SW 1271 (cell line): ENCODE results near the gene GPX1.
"Not testable (repeated sequence)": the region's sequence is repeated elsewhere in the genome, so short reads cannot be mapped to it uniquely, and the experiment has no call there.

Source experiments
- DNase-seq, 2 experiments: peaks; one replicate each; lab custom pipeline; 2025; lab: John Stamatoyannopoulos, UW

GPX1 gene

DNA sequence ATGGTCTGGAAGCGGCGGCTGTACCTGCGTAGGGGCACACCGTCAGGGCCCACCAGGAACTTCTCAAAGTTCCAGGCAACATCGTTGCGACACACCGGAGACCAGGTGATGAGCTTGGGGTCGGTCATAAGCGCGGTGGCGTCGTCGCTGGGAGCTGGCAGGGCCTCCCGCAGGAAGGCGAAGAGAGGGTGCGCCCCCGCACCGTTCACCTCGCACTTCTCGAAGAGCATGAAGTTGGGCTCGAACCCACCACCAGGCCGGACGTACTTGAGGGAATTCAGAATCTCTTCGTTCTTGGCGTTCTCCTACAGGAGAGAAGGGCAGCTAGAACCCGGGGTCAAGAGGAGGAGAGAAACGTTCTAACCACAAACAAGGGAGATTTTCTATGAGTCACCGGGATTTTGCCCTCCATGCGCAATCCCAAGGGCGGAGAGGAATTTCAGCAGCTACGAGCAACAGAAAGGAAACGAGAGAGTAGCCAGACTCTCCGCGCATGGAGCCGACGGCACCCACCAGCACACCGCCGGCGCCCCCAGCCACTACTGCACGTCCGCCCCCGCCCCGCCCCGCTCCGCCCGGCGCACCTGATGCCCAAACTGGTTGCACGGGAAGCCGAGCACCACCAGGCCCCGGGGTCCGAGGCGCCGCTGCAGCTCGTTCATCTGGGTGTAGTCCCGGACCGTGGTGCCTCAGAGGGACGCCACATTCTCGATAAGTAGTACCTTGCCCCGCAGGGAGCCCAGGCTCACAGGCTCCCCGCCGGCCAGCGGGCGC, 523 bp downstream of the GPX1 start:
- peak in 1 of 2 experiments; percentile 45 for DNase-seq

DNA sequence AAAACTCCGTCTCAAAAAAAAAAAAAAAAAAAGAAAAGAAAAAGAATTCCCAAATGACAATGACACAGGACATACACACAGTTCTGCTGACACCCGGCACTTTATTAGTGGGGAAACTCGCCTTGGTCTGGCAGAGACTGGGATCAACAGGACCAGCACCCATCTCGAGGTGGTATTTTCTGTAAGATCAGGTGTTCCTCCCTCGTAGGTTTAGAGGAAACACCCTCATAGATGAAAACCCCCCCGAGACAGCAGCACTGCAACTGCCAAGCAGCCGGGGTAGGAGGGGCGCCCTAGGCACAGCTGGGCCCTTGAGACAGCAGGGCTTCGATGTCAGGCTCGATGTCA, 1.1 kb downstream of the GPX1 start:
- DNase-seq: not testable (repeated sequence)

DNA sequence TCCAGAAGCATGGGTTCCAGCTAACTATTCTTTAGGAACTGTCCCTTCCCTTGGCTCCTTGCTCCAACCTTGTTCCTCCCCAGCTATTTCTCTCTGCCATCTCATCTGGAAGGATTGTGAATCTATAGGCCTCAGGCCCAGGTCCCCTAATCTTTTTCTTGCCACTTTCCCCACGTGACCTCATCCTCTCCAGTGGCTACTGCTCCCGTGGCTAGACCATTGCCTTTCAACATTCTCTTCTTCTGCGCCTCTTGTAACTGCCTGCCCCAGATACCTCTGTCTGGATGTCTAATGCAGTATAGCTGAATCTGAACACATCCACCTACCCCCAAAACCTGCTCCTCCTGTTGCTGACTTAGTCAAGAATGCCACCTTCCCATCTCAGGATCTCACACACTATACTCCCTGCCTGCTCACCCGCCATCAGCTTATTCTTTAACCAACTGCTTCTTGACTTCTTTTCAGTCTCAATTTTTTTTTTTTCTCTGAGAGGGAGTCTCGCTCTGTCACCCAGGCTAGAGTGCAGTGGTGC, 5.2 kb downstream of the GPX1 start:
- DNase-seq: no peak

DNA sequence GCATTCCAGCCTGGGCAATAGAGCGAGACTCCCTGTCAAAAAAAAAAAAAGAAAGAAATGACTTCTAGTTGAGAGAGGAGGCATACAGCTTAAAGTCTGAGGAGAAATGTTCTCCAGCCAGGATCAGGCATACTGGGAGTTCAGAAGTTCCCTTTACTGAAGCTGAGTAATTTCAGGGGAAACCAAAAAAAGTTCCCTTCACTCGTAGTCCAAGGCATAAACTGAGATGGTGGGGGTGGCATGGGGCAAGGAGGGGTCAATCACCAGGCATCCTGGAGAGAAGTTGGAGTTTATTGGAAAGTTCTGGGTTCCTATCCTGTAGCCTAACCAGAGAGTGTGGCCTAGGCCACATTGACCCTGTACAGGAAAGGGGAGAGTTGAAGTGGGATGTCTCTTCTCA, 5.9 kb downstream of the GPX1 start:
- no peak for DNase-seq

DNA sequence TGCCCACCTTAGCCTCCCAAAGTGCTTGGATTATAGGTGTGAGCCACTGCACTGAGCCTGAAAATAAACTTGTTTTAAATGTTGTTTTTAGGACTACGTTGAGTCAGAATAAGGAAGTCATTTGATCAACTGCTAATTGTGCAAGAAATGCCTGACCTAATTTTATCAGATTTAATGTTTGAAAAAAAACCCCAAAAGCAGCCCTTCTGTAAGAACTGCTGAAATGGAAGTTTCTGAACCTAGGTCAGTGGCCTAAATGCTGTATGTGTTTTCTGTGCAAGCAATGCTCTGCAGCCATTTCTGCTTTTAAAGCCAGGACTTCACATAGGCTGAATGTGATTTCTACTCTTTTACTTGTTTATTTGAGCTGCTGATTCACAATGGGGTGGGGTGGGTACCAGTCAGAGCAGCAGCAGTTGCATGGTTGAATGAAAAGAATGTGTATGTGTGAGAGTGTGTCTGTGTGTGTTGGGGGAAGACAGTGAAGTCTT, 6.6 kb downstream of the GPX1 start:
- no peak for DNase-seq

DNA sequence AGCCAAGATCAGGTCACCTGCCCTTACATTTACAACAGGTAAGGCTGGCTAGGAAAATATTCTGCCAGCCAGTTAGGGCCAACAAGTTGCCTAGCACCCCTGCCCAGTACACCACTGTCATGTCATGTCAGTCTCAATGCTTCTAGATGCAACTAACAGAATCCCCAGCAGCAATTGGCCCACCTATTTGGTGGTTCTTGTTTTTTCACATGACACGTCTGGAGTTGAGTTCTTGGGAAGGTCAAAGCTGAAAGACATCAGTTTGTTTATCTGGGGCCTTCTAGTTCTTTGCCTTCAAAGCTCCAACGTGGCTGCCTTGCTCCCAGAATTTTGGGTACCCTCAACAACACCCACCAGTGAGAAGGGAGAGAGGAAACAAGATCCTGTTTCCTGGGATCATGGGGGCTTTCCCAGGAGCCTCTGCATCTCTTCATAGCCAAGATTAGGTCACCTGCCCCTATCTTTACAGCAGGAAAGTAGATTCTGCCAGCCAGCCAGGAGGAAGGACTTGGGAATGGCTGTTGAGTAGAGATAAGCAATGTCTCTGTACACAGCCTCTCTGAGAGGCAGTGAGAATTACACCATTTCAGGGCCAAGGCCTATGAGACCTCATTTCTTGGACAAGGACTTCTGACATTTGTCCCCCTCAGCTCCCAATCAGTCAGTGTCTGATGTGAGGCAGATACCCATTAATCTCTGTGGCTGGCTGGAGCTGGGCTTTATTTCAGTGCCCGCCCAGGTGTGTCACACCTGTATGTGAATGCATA, 8.6 kb downstream of the GPX1 start:
- no peak for DNase-seq

DNA sequence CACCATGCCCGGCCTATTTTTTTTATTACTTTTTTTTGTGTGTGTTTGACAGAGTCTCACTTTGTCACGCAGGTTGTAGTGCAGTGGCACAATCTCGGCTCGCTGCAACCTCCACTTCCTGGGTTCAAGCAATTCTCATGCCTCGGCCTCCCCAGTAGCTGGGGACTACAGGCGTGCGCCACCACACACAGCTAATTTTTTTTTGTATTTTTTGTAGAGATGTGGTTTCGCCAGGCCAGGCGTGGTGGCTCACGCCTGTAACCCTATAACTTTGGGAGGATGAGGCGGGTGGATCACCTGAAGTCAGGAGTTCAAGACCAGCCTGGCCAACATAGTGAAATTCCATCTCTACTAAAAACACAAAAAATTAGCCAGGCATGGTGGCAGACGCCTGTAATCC, 9.8 kb downstream of the GPX1 start:
- DNase-seq: not testable (repeated sequence)

DNA sequence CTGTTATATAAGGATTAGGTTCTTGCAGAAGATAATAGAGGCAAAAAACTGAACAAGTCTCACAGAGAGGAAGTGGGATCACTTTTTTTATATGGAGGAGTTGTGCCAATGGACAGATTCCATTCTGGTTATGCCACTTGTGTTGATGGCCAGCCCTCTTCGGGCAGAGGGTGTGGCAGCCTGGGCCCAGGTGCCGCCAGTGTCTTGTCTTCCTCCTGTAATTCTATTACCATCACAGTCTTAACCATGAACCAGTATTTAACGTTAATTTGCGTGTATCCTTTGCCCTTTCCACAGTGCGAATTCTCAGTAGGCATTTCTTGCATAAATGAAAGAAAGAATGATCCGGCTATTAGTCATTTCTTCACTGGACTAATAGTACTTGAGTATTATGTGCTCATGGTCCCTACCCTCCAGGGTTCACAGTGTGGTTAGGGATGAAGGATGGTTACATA, 11.3 kb downstream of the GPX1 start:
- DNase-seq: no peak

DNA sequence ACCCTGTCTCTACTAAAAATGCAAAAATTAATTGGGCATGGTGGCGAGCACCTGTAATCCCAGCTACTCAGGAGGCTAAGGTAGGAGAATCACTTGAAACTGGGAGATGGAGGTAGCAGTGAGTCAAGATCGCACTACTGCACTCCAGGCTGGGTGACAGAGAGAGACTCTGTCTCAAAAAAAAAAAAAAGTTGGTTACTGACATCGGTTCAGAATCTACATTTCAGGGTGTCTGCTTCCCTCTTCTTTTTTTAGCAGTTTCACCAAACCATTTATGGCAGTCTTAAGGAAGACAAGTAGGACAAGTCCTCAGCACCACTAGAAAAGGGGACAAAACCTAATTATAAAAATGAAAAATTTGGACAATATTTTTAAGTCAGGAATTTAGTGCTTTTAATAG, 15.0 kb downstream of the GPX1 start:
- DNase-seq: no peak

DNA sequence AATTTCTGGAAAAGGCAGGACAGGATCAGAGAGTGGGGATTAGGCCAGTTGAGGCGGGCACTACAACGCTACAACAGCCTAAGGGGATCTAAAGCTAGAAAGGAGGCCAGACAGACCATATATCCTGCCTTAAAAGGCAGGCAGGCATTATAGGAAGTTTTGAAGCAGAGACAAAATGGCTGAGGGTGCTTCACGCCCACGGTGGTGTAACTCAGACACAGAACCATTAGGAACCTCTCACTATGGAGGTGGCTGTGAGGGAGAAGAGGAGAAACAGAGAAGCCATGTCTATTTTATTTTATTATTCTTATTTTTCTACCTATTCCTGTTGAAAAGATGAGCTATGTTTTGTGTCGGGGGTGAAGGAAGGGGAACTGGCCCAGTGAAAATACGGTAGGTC, 16.2 kb downstream of the GPX1 start:
- DNase-seq: no peak

DNA sequence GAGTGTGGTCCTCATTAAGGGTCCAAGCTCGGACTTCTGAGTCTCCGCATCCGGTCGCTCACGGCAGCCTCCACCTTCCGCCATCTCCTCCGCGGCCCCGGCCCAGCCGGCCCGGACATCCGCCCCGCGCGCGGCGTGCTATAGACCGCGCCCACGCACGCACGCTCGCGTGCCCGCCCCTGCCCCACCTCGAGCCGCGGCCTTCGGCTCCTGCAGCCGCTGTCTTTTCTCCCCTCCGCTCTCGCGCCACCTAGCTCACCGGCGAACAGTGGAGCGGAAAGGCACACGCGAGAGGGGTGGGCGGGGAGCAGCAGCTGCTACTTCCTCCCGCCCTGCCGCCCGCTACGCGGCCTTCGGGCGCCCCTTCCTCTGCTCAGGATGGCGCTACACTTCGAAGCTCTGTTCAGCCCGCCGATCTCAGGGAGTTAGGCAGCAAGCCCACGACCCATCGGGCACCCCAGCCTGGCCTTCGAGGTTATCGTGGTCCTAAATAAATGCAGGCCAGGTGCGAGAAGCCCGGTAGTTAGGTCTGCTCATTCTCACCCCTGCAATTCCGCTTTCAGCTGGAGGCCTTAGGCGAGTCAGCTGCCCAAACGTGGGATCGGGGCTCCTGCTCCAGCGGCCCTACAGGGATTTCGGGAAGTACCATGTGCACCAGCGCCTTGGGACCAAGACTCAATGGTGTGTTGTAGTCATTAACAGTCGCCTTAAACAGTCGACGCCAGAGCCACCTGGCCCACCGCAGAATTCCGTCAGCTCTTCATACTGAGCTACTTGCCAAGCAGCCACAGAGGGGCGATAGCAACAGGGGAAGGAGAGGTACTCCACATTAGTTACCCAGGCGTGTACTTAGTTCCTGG, 18.0 kb downstream of the GPX1 start, which contains the start of gene USP4:
Gene USP4 (minus strand): TSS at position 113 of the 860 bp plus-strand sequence. CDS start 29 bp downstream, at position 84.
- peak; percentile 75 to 79 for DNase-seq

DNA sequence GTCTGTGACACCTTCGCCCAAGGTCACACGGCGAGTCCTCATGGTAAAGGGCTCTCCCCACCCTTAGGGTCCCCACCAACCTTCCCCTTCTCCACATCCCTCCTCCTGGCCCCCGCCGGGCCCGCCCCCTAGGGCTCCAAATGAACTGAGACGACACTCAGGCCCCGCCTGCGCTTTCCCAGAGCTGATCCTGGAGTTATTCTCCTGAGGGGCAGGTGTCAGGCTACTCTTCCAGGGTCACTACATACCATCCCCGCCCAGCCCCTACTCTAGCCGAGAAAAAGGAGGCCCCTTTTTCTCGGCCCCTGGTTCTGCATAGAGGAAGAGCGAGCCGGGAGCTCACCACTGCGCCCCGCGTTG, 18.6 kb downstream of the GPX1 start:
- peak in 1 of 2 experiments; percentile 40 for DNase-seq

DNA sequence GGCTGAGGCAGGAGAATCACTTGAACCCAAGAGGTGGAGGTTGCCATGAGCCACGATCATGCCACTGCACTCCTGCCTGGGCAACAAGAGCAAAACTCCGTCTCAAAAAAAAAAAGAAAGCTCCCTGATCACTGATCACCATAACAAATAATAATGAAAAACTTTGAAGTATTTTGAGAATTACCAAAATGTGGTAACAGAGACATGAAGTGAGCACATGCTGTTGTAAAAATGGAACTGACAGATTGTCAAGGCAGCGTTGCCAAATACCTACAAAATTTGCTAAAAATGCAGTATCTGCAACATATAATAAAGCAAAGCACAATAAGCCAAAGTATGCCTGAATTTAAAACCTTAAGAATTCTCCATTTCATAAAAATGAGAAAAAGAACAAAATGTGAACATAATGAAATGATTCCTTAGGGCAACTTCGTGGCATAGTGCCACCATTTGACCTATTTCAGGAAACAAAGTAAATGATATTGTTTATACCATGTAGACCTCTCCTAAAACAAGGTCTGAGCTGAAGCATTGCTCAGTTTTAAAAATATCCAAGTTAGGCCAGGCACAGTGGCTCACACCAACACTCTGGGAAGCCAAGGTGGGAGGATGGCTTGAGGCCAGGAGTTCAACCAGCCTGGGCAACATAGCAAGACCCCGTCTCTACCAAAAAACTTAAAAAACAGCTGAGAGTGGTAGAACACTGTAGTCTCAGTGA, 24.1 kb downstream of the GPX1 start:
- DNase-seq: no peak

DNA sequence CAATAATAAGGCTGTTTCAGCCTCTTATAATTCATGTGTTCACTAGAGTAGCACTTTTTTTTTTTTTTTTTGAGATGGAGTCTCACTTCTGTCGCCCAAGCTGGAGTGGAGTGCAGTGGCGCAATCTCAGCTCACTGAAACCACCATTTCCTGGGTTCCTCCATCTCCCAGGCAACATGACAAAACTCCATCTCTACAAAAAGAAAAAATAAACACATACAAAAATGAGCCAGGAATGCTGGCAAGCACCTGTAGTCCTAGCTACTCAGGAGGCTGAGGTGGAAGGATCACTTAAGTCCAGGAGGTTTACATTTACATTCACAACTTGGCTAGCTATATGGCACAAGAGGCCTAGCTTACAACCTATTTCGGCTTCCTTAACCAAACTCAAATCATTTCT, 25.1 kb downstream of the GPX1 start:
- DNase-seq: no peak

DNA sequence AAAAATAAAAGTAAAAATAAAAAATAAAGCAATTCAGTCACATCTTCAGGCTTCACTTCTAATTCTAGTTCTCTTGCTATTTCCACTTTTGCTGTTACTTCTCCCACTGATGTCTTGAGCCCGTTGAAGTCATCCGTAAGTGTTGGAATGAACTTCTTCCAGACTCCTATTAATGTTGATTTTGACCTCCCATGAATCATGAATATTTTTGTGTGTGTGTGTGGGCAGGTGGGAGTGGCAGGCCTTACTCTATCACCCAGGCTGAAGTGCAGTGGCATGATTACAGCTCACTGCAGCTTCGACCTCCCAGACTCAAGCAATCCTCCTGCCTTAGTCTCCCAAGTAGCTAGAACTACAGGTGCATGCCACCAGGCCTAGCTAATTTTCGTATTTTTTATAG, 29.0 kb downstream of the GPX1 start:
- no peak for DNase-seq

DNA sequence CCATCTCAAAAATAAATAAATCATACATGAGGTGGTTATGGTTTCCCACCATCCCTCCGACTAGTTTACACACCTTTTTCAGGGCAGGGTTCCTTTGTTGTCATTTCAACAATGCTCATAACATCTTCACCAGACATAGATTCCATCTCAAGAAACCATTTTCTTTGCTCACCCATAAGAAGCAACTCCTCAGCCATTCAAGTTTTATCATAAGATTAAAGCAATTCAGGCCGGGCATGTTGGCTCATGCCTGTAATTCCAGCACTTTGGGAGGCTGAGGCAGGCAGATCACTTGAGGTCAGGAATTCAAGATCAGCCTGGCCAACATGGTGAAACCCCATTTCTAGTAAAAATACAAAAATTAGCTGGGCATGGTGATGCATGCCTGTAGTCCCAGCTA, 29.8 kb downstream of the GPX1 start:
- DNase-seq: not testable (repeated sequence)

DNA sequence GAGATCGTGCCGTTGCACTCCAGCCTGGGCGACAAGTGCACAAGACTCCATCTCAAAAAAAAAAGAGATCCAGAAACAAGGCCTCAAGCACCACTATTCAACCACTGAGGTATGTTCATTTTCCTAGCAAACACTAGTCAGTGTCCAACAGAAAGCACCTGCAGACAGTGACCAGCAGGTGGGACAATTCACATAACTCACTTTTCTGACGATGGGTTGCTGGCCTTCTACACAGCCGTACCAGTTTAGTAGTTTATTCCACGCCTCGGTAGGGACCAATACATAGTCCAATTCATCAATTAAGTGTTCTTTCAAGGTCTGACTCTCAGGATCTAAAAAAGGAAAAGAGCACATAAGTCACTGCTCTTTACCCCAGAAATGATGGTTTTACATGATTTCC, 30.7 kb downstream of the GPX1 start:
- DNase-seq: no peak

DNA sequence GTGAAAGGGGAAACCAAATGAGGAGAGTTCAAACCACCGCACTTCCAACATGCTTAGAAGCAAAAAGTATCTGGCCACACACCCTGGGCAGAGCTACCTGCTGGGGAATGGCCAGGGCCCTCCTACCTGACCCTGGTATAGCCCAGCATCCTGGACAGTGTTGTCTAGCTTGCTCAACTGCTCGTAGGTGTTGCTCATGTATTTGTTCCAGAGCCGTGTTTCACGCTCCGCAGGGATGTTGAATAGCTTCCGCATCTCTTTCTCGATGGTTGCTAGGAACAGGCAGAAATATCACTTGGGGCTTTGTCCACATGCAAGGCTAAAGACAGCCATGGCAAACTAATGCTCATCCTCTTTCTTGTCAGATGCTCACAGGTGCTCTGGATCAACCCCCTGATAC, 33.4 kb downstream of the GPX1 start:
- no peak for DNase-seq

DNA sequence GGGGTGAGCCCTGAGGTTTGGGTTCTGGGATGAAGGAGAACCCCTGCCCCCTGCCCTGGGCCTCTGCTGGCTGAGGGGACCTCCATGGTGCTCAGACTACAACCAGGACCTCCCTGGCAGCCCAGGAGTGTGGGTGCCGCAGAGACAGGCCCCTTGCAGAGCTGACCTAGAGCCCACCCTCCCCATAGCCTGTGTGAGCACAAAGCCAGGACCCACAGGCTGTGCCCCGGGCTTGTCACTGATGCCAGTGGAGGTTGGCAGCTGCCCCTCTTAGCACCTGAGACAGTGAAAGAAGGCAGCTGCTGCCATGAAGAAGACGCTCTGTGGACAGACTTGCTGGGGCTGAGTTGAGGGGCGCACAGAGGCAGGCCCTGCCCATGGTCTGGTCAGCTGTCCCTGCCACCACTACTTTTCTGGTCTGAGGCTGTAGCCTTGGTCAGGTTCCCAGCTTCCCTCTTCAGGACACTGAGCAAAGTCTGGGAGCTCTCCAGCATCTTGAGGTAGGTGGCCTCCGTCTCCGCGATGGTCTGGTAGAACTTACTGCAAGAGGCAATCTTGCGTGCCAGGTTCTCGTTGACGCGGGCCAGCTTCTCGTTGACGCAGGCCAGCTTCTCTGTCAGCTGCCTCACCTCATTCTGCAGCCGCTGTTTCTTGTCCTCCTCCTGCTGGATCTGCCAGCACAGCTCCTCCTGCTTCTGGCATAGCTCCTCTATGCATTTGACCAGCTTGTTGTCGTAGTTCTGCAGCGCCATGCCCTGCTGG, 41.3 kb downstream of the GPX1 start:
- no peak for DNase-seq

DNA sequence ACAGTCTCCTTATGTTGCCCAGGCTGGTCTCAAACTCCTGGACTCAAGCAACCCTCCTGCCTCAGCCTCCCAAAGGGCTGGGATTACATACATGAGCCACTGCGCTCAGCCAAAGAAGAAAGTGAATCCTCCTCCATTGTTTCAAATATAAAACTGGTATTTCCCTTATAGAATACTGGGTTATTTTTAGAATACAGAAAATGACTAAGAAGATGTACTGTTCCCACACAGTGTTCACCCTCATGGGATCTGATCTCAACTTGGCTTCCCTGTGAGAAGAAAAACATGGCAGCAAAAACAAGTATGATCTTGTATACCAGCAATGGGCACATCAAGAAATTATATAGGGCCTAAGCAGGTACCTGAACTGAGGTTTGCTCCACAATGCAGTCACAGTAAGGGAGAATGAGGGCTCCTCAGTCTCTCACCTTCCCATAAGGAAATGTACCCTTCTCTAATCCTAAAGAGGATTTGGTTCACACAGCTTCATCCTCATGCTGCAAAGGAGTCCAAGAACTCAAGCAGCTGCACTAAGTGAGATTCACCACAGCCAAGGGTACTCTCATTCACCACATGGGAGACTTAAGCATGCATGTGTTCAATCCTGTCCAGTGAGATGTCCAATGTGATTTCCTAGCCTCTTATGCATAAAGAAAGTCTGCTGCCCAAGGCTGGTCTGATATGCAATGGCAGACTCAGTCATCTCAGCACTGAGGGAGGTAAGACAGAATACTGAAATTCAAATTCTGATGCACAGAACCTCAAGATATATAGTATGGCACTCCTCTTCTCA, 44.1 kb downstream of the GPX1 start:
- no peak for DNase-seq
